Activated naive CD8-positive, alpha-beta T cell (primary cell): ENCODE results near the gene NFE2L2.

Source experiments
- H3K27ac Mint-ChIP-seq: one replicate; pipeline ENCODE4 v1.8.0; 2021; ENCODE audit warnings: mixed read lengths
- H3K27me3 Mint-ChIP-seq: one replicate; pipeline ENCODE4 v1.8.0; 2021; ENCODE audit warnings: mixed read lengths
- H3K36me3 Mint-ChIP-seq: one replicate; pipeline ENCODE4 v1.8.0; 2021; ENCODE audit warnings: mixed read lengths
- H3K4me1 Mint-ChIP-seq: one replicate; pipeline ENCODE4 v1.8.0; 2021; ENCODE audit warnings: low read depth, mixed read lengths
- H3K4me3 Mint-ChIP-seq: one replicate; pipeline ENCODE4 v1.8.0; 2021; ENCODE audit warnings: mild to moderate bottlenecking, mixed read lengths
- H3K9me3 Mint-ChIP-seq: one replicate; pipeline ENCODE4 v1.8.0; 2021; ENCODE audit warnings: low read depth, mixed read lengths

Gene NFE2L2

DNA sequence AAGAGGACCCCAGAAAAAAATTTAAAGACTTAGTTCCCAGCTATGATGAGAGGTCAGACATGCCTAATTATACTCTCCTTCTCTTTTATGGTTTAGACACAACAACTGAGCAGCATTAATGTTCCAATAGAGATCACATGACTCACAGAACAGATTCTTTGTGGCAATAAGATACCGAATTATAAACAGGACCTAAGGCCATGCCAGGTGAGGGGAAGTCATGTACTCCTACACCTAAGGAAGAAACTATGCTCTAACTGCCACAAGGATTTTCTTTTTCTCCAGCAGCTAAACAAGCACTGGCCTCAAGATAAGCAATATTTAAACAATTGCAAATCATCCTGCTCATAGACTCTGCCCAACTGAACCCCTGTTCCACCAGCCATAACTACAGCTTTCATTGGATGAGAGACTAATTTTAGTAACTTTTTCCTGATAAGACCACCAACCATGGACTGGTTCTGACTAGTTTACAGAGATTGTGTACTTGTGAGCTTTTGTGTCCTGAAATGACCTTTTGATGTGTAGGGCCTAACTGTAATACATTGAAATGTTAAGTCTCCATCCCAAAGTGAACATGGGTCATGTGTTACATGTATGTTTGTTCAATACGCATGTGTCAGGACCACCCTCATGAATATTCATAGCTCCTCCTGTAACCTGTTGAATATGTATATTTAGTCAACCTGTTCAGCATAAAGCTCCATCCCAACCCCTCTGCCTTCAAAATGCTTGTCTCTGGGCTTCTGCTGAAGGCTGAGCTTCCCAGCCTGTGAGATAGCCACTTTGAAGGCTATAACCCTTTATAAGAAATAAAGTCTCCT, 21.6 kb upstream of the NFE2L2 start:
- Mint-ChIP-seq H3K27me3 (no peaks in the 10 kb centered on the region), H3K9me3 (no peaks in the 10 kb centered on the region), H3K4me3 (no peak overlapping the region), H3K4me1 (peaks cover 23% of the 10 kb centered on the region), H3K36me3 (peaks cover 2% of the 10 kb centered on the region), H3K27ac (no peak overlapping the region)

GRCh38 chr2:177284531-177284930, 20.0 kb upstream of the NFE2L2 start:
- H3K4me1 Mint-ChIP-seq: peaks cover 10% of the 10 kb centered on the region
- H3K27ac Mint-ChIP-seq: no peak overlapping the region
- no peak overlapping the region for H3K4me3 Mint-ChIP-seq
- no peaks in the 10 kb centered on the region for H3K9me3 Mint-ChIP-seq
- H3K36me3 Mint-ChIP-seq: peaks cover 2% of the 10 kb centered on the region
- no peaks in the 10 kb centered on the region for H3K27me3 Mint-ChIP-seq

GRCh38 chr2:177283906-177284305, 19.4 kb upstream of the NFE2L2 start:
- no peak overlapping the region for H3K27ac Mint-ChIP-seq
- no peaks in the 10 kb centered on the region for H3K9me3 Mint-ChIP-seq
- H3K4me1 Mint-ChIP-seq: peaks cover 6% of the 10 kb centered on the region
- H3K4me3 Mint-ChIP-seq: no peak overlapping the region
- no peaks in the 10 kb centered on the region for H3K27me3 Mint-ChIP-seq
- no peaks in the 10 kb centered on the region for H3K36me3 Mint-ChIP-seq

DNA sequence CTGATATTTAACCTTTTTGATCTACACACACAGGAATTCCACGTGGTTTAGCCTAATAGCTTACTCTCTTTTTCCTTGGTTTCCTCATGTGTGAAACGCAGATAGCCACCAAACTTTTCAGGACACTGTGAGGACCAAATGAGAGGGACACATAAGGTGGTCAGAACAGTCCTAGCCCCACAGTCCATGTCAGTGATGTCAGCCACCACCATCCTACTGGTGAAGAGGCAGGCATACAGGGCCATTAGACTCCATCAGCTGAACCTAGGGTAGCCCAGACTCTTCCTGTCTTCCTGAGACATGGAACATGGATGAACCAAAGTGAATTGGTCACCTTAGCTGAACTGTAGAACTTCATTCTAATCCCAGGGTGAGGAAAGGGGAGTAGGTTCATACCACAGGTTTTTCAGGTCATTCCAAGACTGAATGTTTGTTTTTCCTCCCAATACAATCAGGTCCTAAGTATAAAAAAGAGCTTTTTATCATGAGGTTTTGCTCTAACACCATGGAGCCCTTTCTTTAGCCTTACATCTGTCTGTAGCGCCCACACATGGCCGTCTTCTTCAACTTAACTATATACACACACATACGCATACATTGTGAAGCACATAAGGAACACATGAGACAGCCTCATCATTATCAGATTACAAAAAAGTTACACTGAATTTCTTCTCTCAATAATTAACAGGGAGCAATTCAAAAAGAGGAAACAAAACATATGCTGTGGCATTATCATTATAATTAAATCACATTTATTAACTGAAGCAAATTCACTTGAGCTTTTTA, 18.5 kb upstream of the NFE2L2 start:
- Mint-ChIP-seq H3K27ac (no peak overlapping the region), H3K4me3 (no peak overlapping the region), H3K27me3 (no peaks in the 10 kb centered on the region), H3K4me1 (peaks cover 6% of the 10 kb centered on the region), H3K9me3 (no peaks in the 10 kb centered on the region), H3K36me3 (no peaks in the 10 kb centered on the region)

DNA sequence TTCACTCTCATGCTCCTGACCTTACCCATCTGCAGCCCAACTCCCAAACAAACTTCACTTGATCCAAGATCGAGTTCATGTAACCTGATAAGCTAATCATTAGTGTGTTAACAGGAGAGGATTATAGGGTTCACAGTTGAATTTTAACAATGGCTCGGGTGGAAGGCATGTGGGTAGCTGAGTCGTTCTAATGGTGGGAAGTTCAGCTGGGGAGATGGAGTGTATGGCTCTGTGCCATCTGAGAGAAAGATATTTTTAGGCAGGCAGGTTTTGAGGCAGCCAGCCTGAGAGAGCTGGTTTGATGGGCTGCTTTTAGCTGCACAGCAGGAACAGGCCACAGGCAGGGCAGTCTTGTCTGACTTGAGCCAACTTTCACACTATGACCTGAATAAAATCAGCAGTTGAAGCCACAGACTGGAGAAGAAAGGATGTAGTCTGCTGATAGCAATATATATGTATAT, 17.7 kb upstream of the NFE2L2 start:
- Mint-ChIP-seq H3K27ac (no peak overlapping the region), H3K9me3 (no peaks in the 10 kb centered on the region), H3K4me1 (peaks cover 6% of the 10 kb centered on the region), H3K36me3 (no peaks in the 10 kb centered on the region), H3K4me3 (no peak overlapping the region), H3K27me3 (no peaks in the 10 kb centered on the region)

- Mint-ChIP-seq H3K27me3 (no peaks in the 10 kb centered on the region), H3K4me3 (no peak overlapping the region), H3K9me3 (no peaks in the 10 kb centered on the region), H3K4me1 (peaks cover 6% of the 10 kb centered on the region), H3K27ac (no peak overlapping the region), H3K36me3 (no peaks in the 10 kb centered on the region)
Observed at GRCh38 chr2:177281400-177282180, 17.1 kb upstream of the NFE2L2 start.

- Mint-ChIP-seq H3K4me1 (no peaks in the 10 kb centered on the region), H3K27me3 (no peaks in the 10 kb centered on the region), H3K4me3 (no peak overlapping the region), H3K27ac (no peak overlapping the region), H3K36me3 (no peaks in the 10 kb centered on the region), H3K9me3 (no peaks in the 10 kb centered on the region)
Observed at GRCh38 chr2:177279847-177280246, 15.3 kb upstream of the NFE2L2 start.

GRCh38 chr2:177275743-177276055, 11.2 kb upstream of the NFE2L2 start:
- no peak overlapping the region for H3K4me3 Mint-ChIP-seq

GRCh38 chr2:177275040-177275742, 10.7 kb upstream of the NFE2L2 start:
- Mint-ChIP-seq H3K36me3 (no peaks in the 10 kb centered on the region), H3K27me3 (no peaks in the 10 kb centered on the region), H3K27ac (no peak overlapping the region), H3K9me3 (no peaks in the 10 kb centered on the region), H3K4me1 (peaks cover 8% of the 10 kb centered on the region), H3K4me3 (no peak overlapping the region)

More at GRCh38 chr2:177275743-177276055, 11.2 kb upstream of the NFE2L2 start:
- H3K27me3 Mint-ChIP-seq: no peaks in the 10 kb centered on the region
- H3K36me3 Mint-ChIP-seq: no peaks in the 10 kb centered on the region
- peaks cover 8% of the 10 kb centered on the region for H3K4me1 Mint-ChIP-seq
- no peaks in the 10 kb centered on the region for H3K9me3 Mint-ChIP-seq
- no peak overlapping the region for H3K27ac Mint-ChIP-seq

DNA sequence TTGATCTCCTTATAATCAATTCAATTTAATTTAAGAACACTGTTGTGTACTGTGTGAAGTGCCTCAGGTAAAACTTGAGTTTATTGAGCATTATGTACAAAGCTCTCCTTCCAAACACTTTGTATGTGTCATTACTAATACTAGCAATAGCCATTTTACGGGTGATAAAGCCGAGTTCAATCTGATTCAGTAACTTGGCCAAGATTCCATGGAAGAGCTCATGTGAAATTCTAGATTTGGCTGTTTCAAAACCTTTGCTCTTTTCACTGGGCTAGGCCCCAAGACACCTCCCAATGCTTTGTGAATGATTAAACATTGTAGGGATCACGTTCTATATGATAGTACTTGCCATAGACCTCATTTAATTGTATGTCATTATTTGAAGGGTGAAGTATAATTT, 8.9 kb upstream of the NFE2L2 start:
- Mint-ChIP-seq H3K4me3 (no peak overlapping the region), H3K27me3 (no peaks in the 10 kb centered on the region), H3K36me3 (no peaks in the 10 kb centered on the region), H3K27ac (no peak overlapping the region), H3K9me3 (no peaks in the 10 kb centered on the region), H3K4me1 (peaks cover 11% of the 10 kb centered on the region)

DNA sequence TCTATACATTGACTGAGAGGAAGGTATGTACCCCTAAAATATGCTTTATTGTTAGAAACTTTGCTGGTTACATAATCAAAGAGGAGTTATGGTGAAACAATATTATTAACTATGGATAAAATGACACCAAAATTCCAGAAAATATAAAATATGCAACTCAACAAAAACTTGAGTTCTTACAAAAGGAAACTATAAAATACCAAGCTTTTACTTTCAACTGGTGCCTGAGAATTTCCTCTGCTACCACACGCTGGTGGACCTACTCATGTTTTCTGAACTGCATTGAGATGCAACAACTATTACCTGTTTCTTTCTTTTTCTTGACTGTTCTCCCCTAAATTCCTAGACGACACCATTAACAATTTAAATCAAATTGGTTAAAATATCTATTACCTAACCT, 8.2 kb upstream of the NFE2L2 start:
- Mint-ChIP-seq H3K9me3 (no peaks in the 10 kb centered on the region), H3K27me3 (no peaks in the 10 kb centered on the region), H3K36me3 (no peaks in the 10 kb centered on the region), H3K4me3 (no peak overlapping the region), H3K27ac (no peak overlapping the region), H3K4me1 (peaks cover 11% of the 10 kb centered on the region)

GRCh38 chr2:177271981-177272666, 7.6 kb upstream of the NFE2L2 start:
- Mint-ChIP-seq H3K4me1 (peaks cover 16% of the 10 kb centered on the region), H3K4me3 (no peak overlapping the region), H3K27ac (no peak overlapping the region), H3K36me3 (no peaks in the 10 kb centered on the region), H3K9me3 (no peaks in the 10 kb centered on the region), H3K27me3 (no peaks in the 10 kb centered on the region)

GRCh38 chr2:177270531-177270930, 6.0 kb upstream of the NFE2L2 start:
- no peaks in the 10 kb centered on the region for H3K9me3 Mint-ChIP-seq
- no peak overlapping the region for H3K27ac Mint-ChIP-seq
- no peaks in the 10 kb centered on the region for H3K36me3 Mint-ChIP-seq
- peaks cover 32% of the 10 kb centered on the region for H3K4me1 Mint-ChIP-seq
- H3K27me3 Mint-ChIP-seq: no peaks in the 10 kb centered on the region
- no peak overlapping the region for H3K4me3 Mint-ChIP-seq

- H3K4me1 Mint-ChIP-seq: peaks cover 37% of the 10 kb centered on the region
Observed at GRCh38 chr2:177268901-177269300, 4.4 kb upstream of the NFE2L2 start.

More at GRCh38 chr2:177268901-177269300, 4.4 kb upstream of the NFE2L2 start:
- H3K4me3 Mint-ChIP-seq: no peak overlapping the region
- H3K27me3 Mint-ChIP-seq: no peaks in the 10 kb centered on the region
- H3K9me3 Mint-ChIP-seq: no peaks in the 10 kb centered on the region
- H3K36me3 Mint-ChIP-seq: no peaks in the 10 kb centered on the region
- H3K27ac Mint-ChIP-seq: no peak overlapping the region
